Kidney epithelial cell (primary cell): ENCODE results near the gene DDX19B. TPM values are rescaled to one million over a fixed set of nuclear protein-coding genes. Genes with fewer than 3 reads are reported as not detected.
A peak's percentile ranks its signal among the peaks of the same experiment; 100 is the strongest.

ENCODE experiments used
- DNase-seq: peaks from one replicate; pipeline ENCODE4 v3.0.0-alpha.2; 2010; ENCODE audit warnings: low read depth
- H3K27me3 ChIP-seq: 2 replicates; pipeline ENCODE4 v1.6.0; 2011; ENCODE audit warnings: low read length; ENCODE audit not compliant: control insufficient read depth, insufficient read depth
- H3K36me3 ChIP-seq: 2 replicates; pipeline ENCODE4 v1.5.1; 2011; ENCODE audit warnings: low read length; ENCODE audit not compliant: control insufficient read depth, insufficient read depth
- H3K4me3 ChIP-seq: 2 replicates; pipeline ENCODE4 v1.5.1; 2011; ENCODE audit warnings: low read depth, mild to moderate bottlenecking, control low read depth, low read length
- CTCF ChIP-seq: IDR thresholded peaks from 2 replicates; pipeline ENCODE4 v1.5.1; 2011; ENCODE audit warnings: mild to moderate bottlenecking, moderate library complexity, low read length, control low read depth, inconsistent platforms; ENCODE audit not compliant: insufficient read depth, poor library complexity, severe bottlenecking
- total RNA-seq: library from RNA; depleted of rRNA; stranded (reverse); fragments of >200 nt; gene quantifications from 2 replicates; pipeline ENCODE4 v1.2.3, GENCODE V29; 2015

Gene DDX19B
- total RNA-seq, 1 donor from 2014 or later, result 49.0 TPM

- TF ChIP-seq CTCF, result no peak
- no peak for DNase-seq
- Histone ChIP-seq H3K27me3 (no peaks in the 10 kb centered on the region), H3K36me3 (peaks cover 2% of the 10 kb centered on the region), H3K4me3 (no peak overlapping the region)
These were observed 76.9 kb downstream of the DDX19B start for GRCh38 chr16:70375636-70376611.

GRCh38 chr16:70377782-70378181, 78.8 kb downstream of the DDX19B start:
- no peak for TF ChIP-seq CTCF
- Histone ChIP-seq H3K27me3 (no peaks in the 10 kb centered on the region), H3K36me3 (peaks cover 2% of the 10 kb centered on the region), H3K4me3 (no peak overlapping the region)
- no peak for DNase-seq

- Histone ChIP-seq H3K27me3 (no peaks in the 10 kb centered on the region), H3K36me3 (peaks cover 3% of the 10 kb centered on the region), H3K4me3 (no peak overlapping the region)
- TF ChIP-seq CTCF, result no peak
- no peak for DNase-seq
These were observed 80.0 kb downstream of the DDX19B start for GRCh38 chr16:70378869-70379493.

- DNase-seq, result peak; percentile 63
- peaks cover 3% of the 10 kb centered on the region for H3K36me3 ChIP-seq
- H3K27me3 ChIP-seq, result no peaks in the 10 kb centered on the region
- TF ChIP-seq CTCF, result no peak
- H3K4me3 ChIP-seq, result peak overlapping the region; percentile 83
These were observed 81.4 kb downstream of the DDX19B start for GRCh38 chr16:70380248-70380918.

- peak; percentile 41 for TF ChIP-seq CTCF
These were observed 82.1 kb downstream of the DDX19B start for GRCh38 chr16:70380919-70381603.

More at GRCh38 chr16:70380919-70381603, 82.1 kb downstream of the DDX19B start:
- peaks cover 3% of the 10 kb centered on the region for H3K36me3 ChIP-seq
- no peaks in the 10 kb centered on the region for H3K27me3 ChIP-seq
- peak overlapping the region; percentile 83 for H3K4me3 ChIP-seq
- DNase-seq, result peak; percentile 90
